ENCODE data around the gene DMRTC2. TPM values are rescaled to one million over a fixed set of nuclear protein-coding genes. Genes with fewer than 3 reads are reported as not detected.

The DMRTC2 gene
- total and polyA plus RNA-seq, 7 experiments from 2014 or later: 0.12 TPM; not detected in 6

DNA sequence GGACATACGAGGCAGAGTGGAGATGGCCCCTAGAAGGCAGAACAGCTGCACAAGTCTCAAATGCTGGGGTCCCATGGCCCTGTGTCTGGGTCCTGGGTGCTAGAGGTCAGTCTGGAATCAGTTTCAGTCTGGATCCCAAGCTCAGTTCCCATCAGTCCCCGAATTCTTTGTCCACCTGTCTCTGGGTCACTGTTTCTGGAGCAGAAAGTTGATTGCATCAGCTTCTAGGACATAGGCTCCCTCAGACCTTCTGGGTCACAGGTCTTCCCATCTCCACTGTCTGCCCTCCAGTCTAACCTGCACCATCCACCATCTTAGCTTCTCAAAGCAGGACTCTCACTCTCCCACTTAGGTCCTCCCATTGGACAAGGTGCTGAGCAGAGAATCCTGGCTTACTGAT is 5.6 kb upstream of the DMRTC2 start:
- Mint-ChIP-seq H3K9me3 (peaks cover 0 to 7% (median 0%) of the 10 kb centered on the region in 11 donors), H3K4me3 (no peak overlapping the region), H3K27me3 (peaks cover 0 to 47% (median 14%) of the 10 kb centered on the region in 5 donors), H3K4me1 (peaks cover 0 to 7% (median 0%) of the 10 kb centered on the region in 7 donors), H3K27ac (no peak overlapping the region), H3K36me3 (peaks cover 0 to 2% (median 0%) of the 10 kb centered on the region in 5 donors)
- DNase-seq: no peak
- Histone ChIP-seq H3K4me3 (ENCODE audit: low read length) (no peak overlapping the region), H3K27me3 (ENCODE audit: control insufficient read depth in 2 of 2, insufficient read depth in 2 of 2, low read length in 2 of 2) (no peaks in the 10 kb centered on the region), H3K27ac (ENCODE audit: low read depth, low read length) (no peak overlapping the region), H3K4me1 (ENCODE audit: control insufficient read depth in 2 of 2, insufficient read depth in 2 of 2, low read length in 2 of 2) (no peaks in the 10 kb centered on the region), H3K9me3 (ENCODE audit: control insufficient read depth in 2 of 3, low read length in 3 of 3) (no peaks in the 10 kb centered on the region), H3K36me3 (ENCODE audit: control insufficient read depth in 2 of 3, insufficient read depth in 3 of 3, low read length in 3 of 3) (no peaks in the 10 kb centered on the region)
- CTCF ChIA-PET: interaction anchor here (1.4 kb wide), 1 partner anchor 44 kb away, joined by 4 read pairs; no protein-coding TSS in a partner anchor
- ATAC-seq: no peak
- POLR2A ChIA-PET: no interaction called here
- intact Hi-C loops (cut with micrococcal nuclease): loop anchor here in 1 of 2 donors (5.0 kb wide), 1 partner anchor 47 kb away; no protein-coding TSS in a partner anchor

DNA sequence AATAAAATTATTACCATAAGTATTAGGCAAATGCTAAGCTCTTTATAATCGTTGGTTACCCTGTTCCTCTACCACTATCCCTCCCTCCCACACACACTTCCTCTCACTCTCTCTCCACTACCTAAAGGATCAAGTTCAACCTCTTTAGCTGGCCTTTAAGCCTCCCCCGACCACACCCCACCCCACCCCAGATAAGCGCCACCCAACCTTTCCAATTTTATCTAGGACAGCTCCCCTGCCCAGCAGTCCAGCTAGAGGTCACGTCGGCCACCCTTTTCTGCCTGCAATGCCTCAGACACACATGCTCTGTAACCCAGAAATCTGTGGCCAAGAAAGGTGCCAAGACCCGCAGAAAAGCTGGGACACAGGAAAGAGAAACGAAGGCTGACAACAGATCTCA is 1.5 kb upstream of the DMRTC2 start:
- no peaks in the 10 kb centered on the region for H3K9me3 ChIP-seq (ENCODE audit: control insufficient read depth in 2 of 3, low read length in 3 of 3)
- H3K4me3 ChIP-seq (ENCODE audit: low read length): no peak overlapping the region
- peaks cover 0 to 3% (median 0%) of the 10 kb centered on the region in 5 donors for H3K36me3 Mint-ChIP-seq
- no peak overlapping the region for H3K27ac Mint-ChIP-seq
- ATAC-seq (no peak), DNase-seq (no peak)
- H3K4me1 ChIP-seq (ENCODE audit: control insufficient read depth in 2 of 2, insufficient read depth in 2 of 2, low read length in 2 of 2): no peaks in the 10 kb centered on the region
- H3K4me3 Mint-ChIP-seq: no peak overlapping the region
- intact Hi-C loops (cut with micrococcal nuclease): no loop called here
- H3K9me3 Mint-ChIP-seq: peaks cover 0 to 8% (median 0%) of the 10 kb centered on the region in 11 donors
- no peaks in the 10 kb centered on the region for H3K27me3 ChIP-seq (ENCODE audit: control insufficient read depth in 2 of 2, insufficient read depth in 2 of 2, low read length in 2 of 2)
- no peak overlapping the region for H3K27ac ChIP-seq (ENCODE audit: low read depth, low read length)
- peaks cover 0 to 26% (median 1%) of the 10 kb centered on the region in 5 donors for H3K27me3 Mint-ChIP-seq
- H3K36me3 ChIP-seq (ENCODE audit: control insufficient read depth in 2 of 3, insufficient read depth in 3 of 3, low read length in 3 of 3): no peaks in the 10 kb centered on the region
- ChIA-PET CTCF (no interaction called here), POLR2A (no interaction called here)
- H3K4me1 Mint-ChIP-seq: peaks cover 0 to 5% (median 0%) of the 10 kb centered on the region in 7 donors

DNA sequence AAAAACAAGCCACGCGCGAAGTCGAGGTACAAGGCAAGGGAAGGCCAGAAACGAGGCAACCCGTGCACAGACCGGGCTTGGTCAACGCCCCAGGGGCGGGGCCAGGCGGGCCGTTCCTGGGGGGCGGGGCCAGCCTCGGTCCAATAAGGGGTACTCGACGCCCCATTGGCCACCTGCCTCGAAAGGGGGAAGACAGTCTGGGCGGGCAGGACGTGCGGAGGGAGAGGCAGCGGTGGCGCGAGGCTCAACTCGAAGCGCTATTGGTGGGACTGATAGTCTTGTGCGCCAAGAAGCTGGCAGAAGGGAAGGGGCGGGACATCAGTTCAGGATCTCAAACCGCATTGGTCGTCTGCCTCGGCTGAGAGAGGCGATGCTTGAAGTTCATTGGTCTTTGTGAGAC is 241 bp upstream of the DMRTC2 start, which contains the start of gene LYPD4:
Gene LYPD4, minus strand, starts transcription at position 83 of the 400 bp plus-strand sequence. CDS start 5,398 bp downstream, outside the sequence.
- intact Hi-C loops (cut with micrococcal nuclease): no loop called here
- POLR2A ChIA-PET: no interaction called here
- no peaks in the 10 kb centered on the region for H3K36me3 ChIP-seq (ENCODE audit: control insufficient read depth in 2 of 3, insufficient read depth in 3 of 3, low read length in 3 of 3)

DNA sequence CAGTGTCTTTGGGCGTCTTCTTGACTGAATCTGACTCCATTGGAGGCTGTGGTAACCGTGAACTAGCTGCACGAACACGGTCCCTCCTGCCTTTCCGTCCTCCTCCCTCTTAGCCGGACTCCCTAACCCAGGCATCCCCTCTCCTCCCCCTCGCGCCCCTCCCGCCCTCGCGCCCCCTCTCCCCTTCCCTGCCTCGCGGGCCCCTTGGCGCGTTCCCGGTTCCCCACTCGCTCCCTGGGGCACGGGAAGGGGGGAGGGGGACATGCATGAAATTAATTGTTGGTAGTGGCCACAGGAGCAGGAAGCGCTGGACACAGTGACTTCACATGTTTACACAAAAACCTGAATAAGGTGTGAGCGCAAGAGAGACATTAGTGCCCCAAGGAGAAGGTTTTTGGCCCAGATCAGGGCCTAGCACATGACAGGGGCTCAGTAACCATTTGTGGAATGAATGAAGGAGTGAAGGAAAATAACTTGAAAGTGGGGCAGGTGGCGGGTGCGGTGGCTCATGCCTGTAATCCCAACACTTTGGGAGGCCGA is 279 bp downstream of the DMRTC2 start:
- Mint-ChIP-seq H3K36me3 (peaks cover 0 to 3% (median 0%) of the 10 kb centered on the region in 5 donors), H3K27ac (peak overlapping the region in 1 of 9 donors; percentile 71), H3K27me3 (peaks cover 0 to 18% (median 0%) of the 10 kb centered on the region in 5 donors), H3K4me1 (peaks cover 0 to 5% (median 0%) of the 10 kb centered on the region in 7 donors), H3K9me3 (peaks cover 0 to 8% (median 0%) of the 10 kb centered on the region in 11 donors), H3K4me3 (no peak overlapping the region)
- Histone ChIP-seq H3K36me3 (ENCODE audit: control insufficient read depth in 2 of 3, insufficient read depth in 3 of 3, low read length in 3 of 3) (no peaks in the 10 kb centered on the region), H3K4me3 (ENCODE audit: low read length) (no peak overlapping the region), H3K4me1 (ENCODE audit: control insufficient read depth in 2 of 2, insufficient read depth in 2 of 2, low read length in 2 of 2) (no peaks in the 10 kb centered on the region), H3K27ac (ENCODE audit: low read depth, low read length) (no peak overlapping the region), H3K27me3 (ENCODE audit: control insufficient read depth in 2 of 2, insufficient read depth in 2 of 2, low read length in 2 of 2) (no peaks in the 10 kb centered on the region), H3K9me3 (ENCODE audit: control insufficient read depth in 2 of 3, low read length in 3 of 3) (no peaks in the 10 kb centered on the region)
- no peak for ATAC-seq
- CTCF ChIA-PET: no interaction called here
- intact Hi-C loops (cut with micrococcal nuclease): no loop called here
- POLR2A ChIA-PET: no interaction called here
- DNase-seq: no peak

More for the DNA sequence above, 241 bp upstream of the DMRTC2 start, which contains the start of gene LYPD4:
- Histone ChIP-seq H3K27ac (ENCODE audit: low read depth, low read length) (no peak within 1 kb of the TSS), H3K4me1 (ENCODE audit: control insufficient read depth in 2 of 2, insufficient read depth in 2 of 2, low read length in 2 of 2) (no peaks in the 10 kb centered on the region), H3K27me3 (ENCODE audit: control insufficient read depth in 2 of 2, insufficient read depth in 2 of 2, low read length in 2 of 2) (no peaks in the 10 kb centered on the region), H3K9me3 (ENCODE audit: control insufficient read depth in 2 of 3, low read length in 3 of 3) (no peaks in the 10 kb centered on the region), H3K4me3 (ENCODE audit: low read length) (no peak within 1 kb of the TSS)
- CTCF ChIA-PET: no interaction called here
- peaks cover 0 to 18% (median 0%) of the 10 kb centered on the region in 5 donors for H3K27me3 Mint-ChIP-seq
- H3K4me1 Mint-ChIP-seq: peaks cover 0 to 5% (median 0%) of the 10 kb centered on the region in 7 donors
- peaks cover 0 to 3% (median 0%) of the 10 kb centered on the region in 5 donors for H3K36me3 Mint-ChIP-seq
- H3K9me3 Mint-ChIP-seq: peaks cover 0 to 8% (median 0%) of the 10 kb centered on the region in 11 donors
- ATAC-seq (no peak), DNase-seq (no peak)
- peak within 1 kb of the TSS in 1 of 9 donors; percentile 71 for H3K27ac Mint-ChIP-seq
- H3K4me3 Mint-ChIP-seq: no peak within 1 kb of the TSS

DNA sequence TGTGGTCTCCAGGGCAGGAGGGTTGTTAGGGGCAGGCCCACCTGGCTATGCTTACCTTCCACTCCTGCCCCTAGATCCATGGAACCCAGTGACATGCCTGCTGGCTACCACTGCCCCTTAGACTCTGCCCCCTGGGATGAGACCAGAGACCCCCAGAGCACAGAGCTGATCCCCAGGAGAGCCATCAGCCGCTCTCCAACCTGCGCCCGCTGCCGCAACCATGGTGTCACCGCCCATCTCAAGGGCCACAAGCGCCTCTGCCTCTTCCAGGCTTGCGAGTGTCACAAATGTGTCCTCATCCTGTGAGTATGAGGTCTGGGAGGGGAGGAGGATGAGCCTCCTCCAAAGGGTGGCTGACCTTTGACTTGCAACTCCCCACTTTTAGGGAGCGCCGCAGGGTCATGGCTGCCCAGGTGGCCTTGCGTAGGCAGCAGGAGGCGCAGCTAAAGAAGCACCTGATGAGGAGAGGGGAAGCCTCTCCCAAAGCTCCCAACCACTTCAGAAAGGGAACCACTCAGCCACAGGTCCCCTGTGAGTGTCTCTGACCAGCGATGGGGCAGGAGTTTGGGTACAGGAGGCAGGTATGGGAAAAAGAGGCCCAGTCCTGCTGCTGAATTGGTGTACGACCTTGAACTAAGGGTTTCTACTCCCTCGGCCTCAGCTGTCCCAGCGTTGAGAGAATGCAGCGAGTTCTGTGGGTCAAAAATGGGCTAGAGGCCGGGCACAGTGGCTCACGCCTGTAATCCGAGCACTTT is 2.7 kb downstream of the DMRTC2 start:
- Histone ChIP-seq H3K9me3 (ENCODE audit: control insufficient read depth in 2 of 3, low read length in 3 of 3) (no peaks in the 10 kb centered on the region), H3K4me1 (ENCODE audit: control insufficient read depth in 2 of 2, insufficient read depth in 2 of 2, low read length in 2 of 2) (no peaks in the 10 kb centered on the region), H3K36me3 (ENCODE audit: control insufficient read depth in 2 of 3, insufficient read depth in 3 of 3, low read length in 3 of 3) (no peaks in the 10 kb centered on the region), H3K4me3 (ENCODE audit: low read length) (no peak overlapping the region), H3K27me3 (ENCODE audit: control insufficient read depth in 2 of 2, insufficient read depth in 2 of 2, low read length in 2 of 2) (no peaks in the 10 kb centered on the region), H3K27ac (ENCODE audit: low read depth, low read length) (no peak overlapping the region)
- H3K4me3 Mint-ChIP-seq: no peak overlapping the region
- DNase-seq (no peak), ATAC-seq (no peak)
- peaks cover 0 to 3% (median 0%) of the 10 kb centered on the region in 5 donors for H3K36me3 Mint-ChIP-seq
- peaks cover 0 to 5% (median 0%) of the 10 kb centered on the region in 7 donors for H3K4me1 Mint-ChIP-seq
- intact Hi-C loops (cut with micrococcal nuclease): no loop called here
- H3K27me3 Mint-ChIP-seq: peaks cover 0 to 25% (median 4%) of the 10 kb centered on the region in 5 donors
- H3K9me3 Mint-ChIP-seq: peaks cover 0 to 8% (median 0%) of the 10 kb centered on the region in 11 donors
- H3K27ac Mint-ChIP-seq: no peak overlapping the region
- POLR2A ChIA-PET: interaction anchor here (0.6 kb wide), 1 partner anchor 229 kb away, joined by 3 read pairs; no protein-coding TSS in a partner anchor
- CTCF ChIA-PET: no interaction called here

DNA sequence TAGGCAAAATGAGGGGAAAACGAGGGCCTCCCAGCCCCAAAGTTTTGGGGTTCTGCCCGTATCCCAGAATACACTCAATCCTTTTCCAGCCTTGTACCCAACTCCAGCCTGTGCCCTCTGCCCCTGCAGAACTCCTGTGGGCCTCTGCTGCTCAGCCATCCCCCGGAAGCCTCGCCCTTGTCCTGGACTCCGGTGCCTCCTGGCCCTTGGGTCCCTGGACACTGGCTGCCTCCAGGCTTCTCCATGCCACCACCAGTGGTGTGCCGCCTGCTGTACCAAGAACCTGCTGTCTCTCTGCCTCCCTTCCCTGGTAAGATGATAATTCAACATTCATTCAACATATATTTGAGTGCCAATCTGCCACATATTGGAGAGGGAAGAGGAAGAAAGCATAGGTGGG is 3.8 kb downstream of the DMRTC2 start:
- no peak overlapping the region for H3K4me3 ChIP-seq (ENCODE audit: low read length)
- H3K9me3 ChIP-seq (ENCODE audit: control insufficient read depth in 2 of 3, low read length in 3 of 3): no peaks in the 10 kb centered on the region
- CTCF ChIA-PET: no interaction called here
- POLR2A ChIA-PET: no interaction called here
- H3K27ac ChIP-seq (ENCODE audit: low read depth, low read length): no peak overlapping the region
- Mint-ChIP-seq H3K4me3 (no peak overlapping the region), H3K27me3 (peaks cover 0 to 34% (median 4%) of the 10 kb centered on the region in 5 donors), H3K36me3 (peaks cover 0 to 3% (median 0%) of the 10 kb centered on the region in 5 donors), H3K4me1 (peaks cover 0 to 5% (median 0%) of the 10 kb centered on the region in 7 donors), H3K27ac (no peak overlapping the region), H3K9me3 (peaks cover 0 to 6% (median 0%) of the 10 kb centered on the region in 11 donors)
- DNase-seq: no peak
- H3K36me3 ChIP-seq (ENCODE audit: control insufficient read depth in 2 of 3, insufficient read depth in 3 of 3, low read length in 3 of 3): no peaks in the 10 kb centered on the region
- no peaks in the 10 kb centered on the region for H3K27me3 ChIP-seq (ENCODE audit: control insufficient read depth in 2 of 2, insufficient read depth in 2 of 2, low read length in 2 of 2)
- ATAC-seq: no peak
- intact Hi-C loops (cut with micrococcal nuclease): no loop called here
- H3K4me1 ChIP-seq (ENCODE audit: control insufficient read depth in 2 of 2, insufficient read depth in 2 of 2, low read length in 2 of 2): no peaks in the 10 kb centered on the region
